ENCODE measurements around the gene CSRNP2.

Gene CSRNP2

GRCh38 chr12:51067771-51068170 lies 15.6 kb downstream of the CSRNP2 start:
- Mint-ChIP-seq H3K36me3 (ENCODE audit: low read depth) (peaks cover 100% of the 10 kb centered on the region), H3K9me3 (no peaks in the 10 kb centered on the region), H3K27me3 (no peaks in the 10 kb centered on the region), H3K4me3 (no peak overlapping the region), H3K27ac (no peak overlapping the region), H3K4me1 (ENCODE audit: low read depth) (no peaks in the 10 kb centered on the region)
- intact Hi-C loops (cut with micrococcal nuclease): no loop called here

GRCh38 chr12:51067229-51067628 lies 16.2 kb downstream of the CSRNP2 start:
- H3K27ac Mint-ChIP-seq: no peak overlapping the region
- no peak overlapping the region for H3K4me3 Mint-ChIP-seq
- H3K27me3 Mint-ChIP-seq: no peaks in the 10 kb centered on the region
- H3K9me3 Mint-ChIP-seq: no peaks in the 10 kb centered on the region
- H3K4me1 Mint-ChIP-seq (ENCODE audit: low read depth): no peaks in the 10 kb centered on the region
- intact Hi-C loops (cut with micrococcal nuclease): no loop called here
- H3K36me3 Mint-ChIP-seq (ENCODE audit: low read depth): peaks cover 100% of the 10 kb centered on the region

GRCh38 chr12:51065530-51065929 lies 17.9 kb downstream of the CSRNP2 start:
- Mint-ChIP-seq H3K4me3 (no peak overlapping the region), H3K9me3 (no peaks in the 10 kb centered on the region), H3K27me3 (no peaks in the 10 kb centered on the region), H3K36me3 (ENCODE audit: low read depth) (peaks cover 100% of the 10 kb centered on the region), H3K4me1 (ENCODE audit: low read depth) (no peaks in the 10 kb centered on the region), H3K27ac (no peak overlapping the region)
- intact Hi-C loops (cut with micrococcal nuclease): no loop called here

GRCh38 chr12:51062631-51063397 lies 20.6 kb downstream of the CSRNP2 start:
- Mint-ChIP-seq H3K27me3 (no peaks in the 10 kb centered on the region), H3K36me3 (ENCODE audit: low read depth) (peaks cover 100% of the 10 kb centered on the region), H3K9me3 (no peaks in the 10 kb centered on the region), H3K4me3 (no peak overlapping the region), H3K4me1 (ENCODE audit: low read depth) (no peaks in the 10 kb centered on the region), H3K27ac (no peak overlapping the region)
- intact Hi-C loops (cut with micrococcal nuclease): no loop called here

GRCh38 chr12:51059086-51059485 lies 24.3 kb downstream of the CSRNP2 start:
- intact Hi-C loops (cut with micrococcal nuclease): no loop called here
- Mint-ChIP-seq H3K4me1 (ENCODE audit: low read depth) (no peaks in the 10 kb centered on the region), H3K27me3 (no peaks in the 10 kb centered on the region), H3K27ac (no peak overlapping the region), H3K4me3 (no peak overlapping the region), H3K9me3 (no peaks in the 10 kb centered on the region), H3K36me3 (ENCODE audit: low read depth) (peaks cover 100% of the 10 kb centered on the region)

GRCh38 chr12:51056242-51056641 lies 27.2 kb downstream of the CSRNP2 start:
- Mint-ChIP-seq H3K27ac (no peak overlapping the region), H3K27me3 (no peaks in the 10 kb centered on the region), H3K9me3 (no peaks in the 10 kb centered on the region), H3K4me3 (no peak overlapping the region), H3K4me1 (ENCODE audit: low read depth) (no peaks in the 10 kb centered on the region), H3K36me3 (ENCODE audit: low read depth) (peaks cover 100% of the 10 kb centered on the region)
- intact Hi-C loops (cut with micrococcal nuclease): no loop called here

- H3K9me3 Mint-ChIP-seq: no peaks in the 10 kb centered on the region
- no peaks in the 10 kb centered on the region for H3K27me3 Mint-ChIP-seq
- intact Hi-C loops (cut with micrococcal nuclease): no loop called here
- no peak overlapping the region for H3K4me3 Mint-ChIP-seq
- H3K27ac Mint-ChIP-seq: no peak overlapping the region
- no peaks in the 10 kb centered on the region for H3K4me1 Mint-ChIP-seq (ENCODE audit: low read depth)
- peaks cover 99% of the 10 kb centered on the region for H3K36me3 Mint-ChIP-seq (ENCODE audit: low read depth)
These were observed 28.3 kb downstream of the CSRNP2 start for GRCh38 chr12:51055060-51055459.

- Mint-ChIP-seq H3K27me3 (no peaks in the 10 kb centered on the region), H3K36me3 (ENCODE audit: low read depth) (peaks cover 75% of the 10 kb centered on the region), H3K4me1 (ENCODE audit: low read depth) (peaks cover 18% of the 10 kb centered on the region), H3K9me3 (no peaks in the 10 kb centered on the region), H3K27ac (no peak overlapping the region), H3K4me3 (no peak overlapping the region)
- intact Hi-C loops (cut with micrococcal nuclease): no loop called here
These were observed 31.6 kb downstream of the CSRNP2 start for GRCh38 chr12:51051787-51052186.

- Mint-ChIP-seq H3K4me1 (ENCODE audit: low read depth) (peaks cover 18% of the 10 kb centered on the region), H3K36me3 (ENCODE audit: low read depth) (peaks cover 52% of the 10 kb centered on the region), H3K4me3 (no peak overlapping the region), H3K27me3 (no peaks in the 10 kb centered on the region), H3K9me3 (no peaks in the 10 kb centered on the region), H3K27ac (no peak overlapping the region)
- intact Hi-C loops (cut with micrococcal nuclease): no loop called here
These were observed 33.9 kb downstream of the CSRNP2 start for GRCh38 chr12:51049525-51049924.

GRCh38 chr12:51048661-51049251 lies 34.6 kb downstream of the CSRNP2 start:
- Mint-ChIP-seq H3K4me3 (peak overlapping the region; percentile 98), H3K4me1 (ENCODE audit: low read depth) (peaks cover 18% of the 10 kb centered on the region), H3K27ac (peak overlapping the region; percentile 90), H3K27me3 (no peaks in the 10 kb centered on the region), H3K9me3 (no peaks in the 10 kb centered on the region), H3K36me3 (ENCODE audit: low read depth) (peaks cover 45% of the 10 kb centered on the region)
- intact Hi-C loops (cut with micrococcal nuclease): loop anchor here (1.0 kb wide), 1 partner anchor 35 kb away; the partner anchor contains the start of gene CSRNP2

- Mint-ChIP-seq H3K27me3 (no peaks in the 10 kb centered on the region), H3K4me3 (peak within 1 kb of the TSS; percentile 98), H3K36me3 (ENCODE audit: low read depth) (peaks cover 36% of the 10 kb centered on the region), H3K27ac (peak within 1 kb of the TSS; percentile 90), H3K4me1 (ENCODE audit: low read depth) (peaks cover 18% of the 10 kb centered on the region), H3K9me3 (no peaks in the 10 kb centered on the region)
- intact Hi-C loops (cut with micrococcal nuclease): loop anchor here (1.0 kb wide), 1 partner anchor 35 kb away; the partner anchor contains the start of gene CSRNP2
These were observed 35.5 kb downstream of the CSRNP2 start, which contains the start of gene LETMD1 for GRCh38 chr12:51047655-51048540. LETMD1 (plus strand) TSS chr12:51048327; CDS start chr12:51048357, 30 bp downstream.

GRCh38 chr12:51036279-51036678 lies 47.1 kb downstream of the CSRNP2 start:
- Mint-ChIP-seq H3K4me1 (ENCODE audit: low read depth) (no peaks in the 10 kb centered on the region), H3K27ac (no peak overlapping the region), H3K36me3 (ENCODE audit: low read depth) (no peaks in the 10 kb centered on the region), H3K27me3 (no peaks in the 10 kb centered on the region), H3K9me3 (no peaks in the 10 kb centered on the region), H3K4me3 (no peak overlapping the region)
- intact Hi-C loops (cut with micrococcal nuclease): no loop called here

- Mint-ChIP-seq H3K4me1 (ENCODE audit: low read depth) (peaks cover 5% of the 10 kb centered on the region), H3K27ac (no peak overlapping the region), H3K27me3 (peaks cover 2% of the 10 kb centered on the region), H3K4me3 (no peak overlapping the region), H3K9me3 (no peaks in the 10 kb centered on the region), H3K36me3 (ENCODE audit: low read depth) (no peaks in the 10 kb centered on the region)
- intact Hi-C loops (cut with micrococcal nuclease): no loop called here
These were observed 49.8 kb downstream of the CSRNP2 start for GRCh38 chr12:51033457-51034089.

Measured in dendritic cell treated with granulocyte-macrophage colony-stimulating factor and Interleukin-4, amounts not matched to agents 40 ng/mL and 50 ng/mL, for 4 days (primary cell).